Inferior parietal cortex (tissue), 1 donor: Measurements from ENCODE around the gene MSH2.
"Not testable (repeated sequence)": the region's sequence is repeated elsewhere in the genome, so short reads cannot be mapped to it uniquely, and the experiment has no call there.

ENCODE experiments used
- DNase-seq: peaks from one replicate; pipeline ENCODE4 v3.0.0-alpha.2; 2016; ENCODE audit errors: extremely low spot score

Gene MSH2

DNA sequence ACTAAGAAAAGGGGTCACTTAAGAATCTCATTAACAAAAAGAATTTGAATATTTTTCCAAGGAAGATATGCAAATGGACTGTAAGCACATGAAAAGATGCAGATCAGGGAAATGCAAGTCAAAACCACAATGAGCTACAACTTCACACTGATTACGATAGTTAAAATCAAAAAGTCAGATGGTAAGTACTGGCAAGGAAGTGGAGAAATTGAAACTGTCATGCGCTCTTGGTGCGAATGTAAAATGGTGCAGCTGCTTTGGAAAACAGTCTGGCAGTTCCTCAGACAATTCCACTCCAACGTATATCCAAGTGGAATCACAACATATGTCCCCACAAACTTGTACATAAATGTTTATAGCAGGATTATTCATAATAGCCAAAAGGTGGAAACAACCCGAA, 81.4 kb downstream of the MSH2 start:
- no peak for DNase-seq

DNA sequence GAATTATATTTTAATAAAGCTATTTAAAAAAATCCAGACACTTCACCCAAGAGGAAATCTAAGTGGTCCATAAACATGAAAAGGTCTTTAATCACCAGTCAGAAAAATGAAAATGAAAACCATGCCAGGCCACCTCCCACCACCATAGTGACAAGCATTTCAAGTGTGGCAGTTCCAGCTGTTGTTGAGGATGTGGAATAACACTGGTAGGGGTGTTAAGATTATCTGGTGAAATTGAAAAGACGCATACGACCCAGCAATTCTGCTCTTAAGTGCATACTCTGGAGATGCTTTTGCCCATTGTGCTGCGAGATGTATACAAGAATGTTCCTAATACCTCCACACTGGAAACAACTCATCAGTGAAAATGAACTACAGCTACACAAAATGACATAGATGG, 82.2 kb downstream of the MSH2 start:
- DNase-seq: no peak

DNA sequence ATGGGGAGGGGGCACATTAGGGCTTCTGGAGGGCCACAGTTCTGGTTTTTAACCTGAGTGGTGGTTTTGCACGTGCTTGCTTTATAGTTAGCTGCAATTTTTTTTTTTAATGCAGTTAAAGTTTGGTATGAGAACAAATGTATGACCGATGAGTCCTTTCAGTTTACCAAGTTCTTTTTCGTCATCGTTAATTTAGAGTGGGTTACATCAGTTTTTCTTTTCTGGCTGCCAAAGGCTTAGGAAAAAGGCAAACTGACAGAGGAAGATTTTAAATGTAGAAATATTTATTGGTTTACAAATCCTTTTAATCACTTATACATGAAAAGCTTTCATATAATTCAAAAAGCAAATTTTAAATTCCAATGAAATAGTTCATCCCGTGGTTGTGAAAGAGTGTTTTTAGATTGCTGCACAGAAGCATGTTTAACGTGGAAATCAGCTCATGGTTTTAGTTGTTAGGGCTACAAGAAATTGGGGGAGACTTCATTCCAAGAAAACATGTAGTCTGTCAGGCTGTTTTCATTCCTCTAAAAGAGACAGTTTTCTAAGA, 82.9 kb downstream of the MSH2 start:
- DNase-seq: no peak

- DNase-seq: peak; percentile 20
These were observed 84.0 kb downstream of the MSH2 start for GRCh38 chr2:47486841-47487497.

GRCh38 chr2:47487498-47487875, 84.5 kb downstream of the MSH2 start:
- no peak for DNase-seq

- DNase-seq: no peak
These were observed 86.1 kb downstream of the MSH2 start for GRCh38 chr2:47488870-47489584.

DNA sequence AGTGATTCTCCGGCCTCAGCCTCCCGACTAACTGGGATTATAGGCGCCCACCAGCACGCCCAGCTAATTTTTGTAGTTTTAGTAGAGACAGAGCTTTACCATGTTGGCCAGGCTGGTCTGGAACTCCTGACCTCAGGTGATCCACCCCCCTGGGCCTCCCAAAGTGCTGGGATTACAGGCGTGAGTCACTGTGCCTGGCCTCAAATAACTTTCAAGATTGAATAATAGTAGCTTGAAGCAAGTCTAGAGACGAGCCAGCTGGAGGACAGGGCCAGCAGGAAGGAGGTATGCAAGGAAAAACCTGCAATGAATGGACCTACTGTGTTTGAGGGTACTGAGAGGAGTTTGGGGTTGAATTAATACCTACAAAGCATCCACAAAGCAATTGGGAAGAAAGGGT, 87.5 kb downstream of the MSH2 start:
- no peak for DNase-seq

DNA sequence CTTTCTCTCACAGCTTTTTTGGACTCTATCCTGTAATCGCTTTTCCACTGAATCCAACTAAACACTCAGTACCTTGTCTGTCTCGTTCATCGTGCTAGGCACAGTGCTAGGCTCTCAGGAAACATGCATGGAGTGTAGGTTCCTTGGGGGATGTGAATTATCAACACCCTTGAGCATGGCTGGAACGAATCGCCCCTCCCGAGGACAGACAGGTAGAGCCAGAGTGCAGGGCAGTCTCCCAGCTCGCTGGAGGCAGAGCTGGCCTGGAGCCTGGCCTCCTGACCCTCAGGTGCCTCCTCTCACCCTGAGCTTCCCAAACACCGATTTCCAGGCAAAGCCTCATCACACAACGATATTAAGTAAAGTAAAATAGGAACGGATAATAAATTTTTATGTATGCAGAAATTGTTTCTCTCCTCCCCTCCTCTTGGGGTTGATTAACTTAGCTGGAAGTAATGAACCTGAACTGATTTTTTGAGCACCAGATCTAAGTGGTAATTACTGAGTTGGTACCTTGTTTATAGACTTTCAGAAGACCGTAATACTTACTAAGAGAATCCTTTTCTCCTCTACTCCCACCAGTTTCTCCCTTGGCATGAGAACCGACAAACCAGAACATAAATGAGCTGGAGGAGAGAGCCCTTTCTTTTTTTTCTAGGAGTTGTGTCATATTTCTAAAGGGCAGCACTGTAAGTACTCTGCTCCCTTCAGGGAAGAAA, 90.5 kb downstream of the MSH2 start:
- no peak for DNase-seq

- DNase-seq: no peak
These were observed 91.5 kb downstream of the MSH2 start for GRCh38 chr2:47494267-47495130.

- DNase-seq: no peak
These were observed 95.0 kb downstream of the MSH2 start for GRCh38 chr2:47497843-47498460.

- DNase-seq: no peak
These were observed 96.1 kb downstream of the MSH2 start for GRCh38 chr2:47499093-47499492.

DNA sequence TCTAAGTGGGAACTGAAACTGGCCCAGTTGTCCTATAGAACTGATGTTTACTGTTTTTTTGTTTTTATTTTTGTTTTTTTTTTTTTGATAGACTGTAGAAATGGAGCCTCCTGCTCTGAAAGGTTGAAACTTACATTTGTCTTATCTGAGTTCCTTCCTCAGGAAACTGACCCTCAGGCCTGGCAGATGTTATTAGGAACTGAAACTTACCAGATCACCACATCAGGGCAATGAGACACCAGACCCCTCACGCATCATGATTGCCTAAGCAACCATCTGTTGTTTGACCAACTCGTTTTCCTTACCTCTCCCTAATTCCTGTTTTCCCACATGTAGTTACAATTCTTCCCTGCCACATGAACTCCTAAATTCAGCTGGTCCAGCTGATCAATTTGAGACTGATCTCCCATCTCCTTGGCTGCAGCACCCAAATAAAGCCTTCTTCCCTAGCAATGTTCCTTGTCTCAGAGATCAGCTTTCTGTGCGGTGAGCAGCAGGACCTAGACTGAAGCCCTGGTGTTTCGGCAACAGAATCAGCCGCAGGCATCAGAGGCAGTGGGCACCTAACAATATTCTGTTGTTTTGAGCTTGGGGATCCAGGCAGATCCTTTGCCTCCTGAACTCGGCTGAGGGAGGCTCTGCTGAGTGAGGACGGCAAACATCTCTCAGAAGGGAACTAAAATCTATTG, 96.8 kb downstream of the MSH2 start:
- no peak for DNase-seq

DNA sequence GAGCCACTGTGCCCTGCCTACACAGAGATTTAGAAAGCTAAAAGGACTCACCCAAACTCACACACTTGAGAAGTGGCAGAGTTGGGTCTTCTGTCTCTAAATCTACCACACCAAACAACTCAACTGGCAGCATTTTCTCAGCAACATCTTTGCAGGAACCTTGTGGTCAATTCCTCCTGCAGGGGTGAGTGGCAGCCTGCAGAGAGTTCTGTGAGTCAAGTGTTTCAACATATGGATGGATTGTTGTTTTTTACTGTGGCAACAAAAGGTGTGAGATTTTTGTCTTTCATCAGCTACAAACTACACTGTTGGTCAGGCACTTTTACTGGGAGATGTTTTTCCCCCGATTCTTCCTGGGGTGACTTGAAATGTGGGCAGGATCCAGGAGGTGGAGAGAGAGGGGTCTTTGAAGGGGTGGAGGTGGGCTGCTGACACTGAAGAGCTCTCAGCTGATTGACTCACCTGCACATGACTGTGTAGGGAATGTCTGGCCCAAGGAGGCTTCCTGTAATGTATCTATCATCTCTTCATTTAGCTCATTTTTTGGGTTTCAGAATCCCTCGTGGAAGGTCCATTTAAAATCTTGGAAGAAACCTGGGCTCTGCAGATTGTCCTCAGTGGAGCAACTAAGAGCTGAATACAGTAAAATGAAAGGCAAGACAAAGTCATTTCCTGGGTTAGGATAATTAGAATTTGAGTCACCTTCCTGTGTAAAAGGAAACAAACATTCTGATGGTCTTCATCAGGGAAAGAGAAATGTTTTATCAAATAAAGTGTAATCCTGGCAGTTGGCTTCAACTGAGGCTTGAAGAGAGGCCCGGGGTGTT, 98.6 kb downstream of the MSH2 start:
- DNase-seq: no peak

DNA sequence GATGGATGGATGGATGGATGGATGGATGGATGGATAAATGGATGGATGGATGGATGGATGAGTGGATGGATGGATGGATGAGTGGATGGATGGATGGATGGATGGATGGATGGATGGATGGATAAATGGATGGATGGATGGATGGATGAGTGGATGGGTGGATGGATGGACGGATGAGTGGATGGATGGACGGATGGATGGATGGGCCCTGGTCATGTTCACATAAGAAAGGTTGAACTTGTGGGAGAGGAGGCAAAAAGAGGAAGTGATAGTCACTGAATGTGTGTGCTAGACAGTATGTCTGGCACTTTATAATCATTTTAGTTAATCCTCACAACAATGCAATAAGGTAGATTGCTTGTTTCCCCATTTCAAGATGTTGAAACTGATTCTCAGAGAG, 99.5 kb downstream of the MSH2 start:
- not testable (repeated sequence) for DNase-seq

- DNase-seq: no peak
These were observed 100.6 kb downstream of the MSH2 start for GRCh38 chr2:47503481-47504070.

GRCh38 chr2:47504174-47504810, 101.3 kb downstream of the MSH2 start:
- no peak for DNase-seq

DNA sequence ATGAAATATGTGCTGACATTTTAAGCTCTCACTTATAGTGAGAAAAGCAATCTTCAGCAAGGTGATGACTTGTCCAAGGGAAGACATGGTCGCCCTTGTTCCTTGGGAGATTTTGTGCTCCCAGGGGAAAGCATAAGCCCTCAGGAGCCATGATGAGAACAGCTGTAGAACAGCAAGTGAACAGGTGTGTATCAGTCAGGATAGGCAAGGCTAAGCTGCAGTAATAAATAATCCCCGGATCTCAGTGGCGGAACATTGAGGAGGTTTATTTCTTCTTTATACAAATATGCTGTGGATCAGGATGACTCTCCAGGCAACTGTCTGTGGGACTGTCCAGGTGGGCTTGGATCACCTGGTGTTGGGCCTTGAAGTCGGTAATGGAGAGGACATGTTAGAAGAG, 103.1 kb downstream of the MSH2 start:
- DNase-seq: no peak

DNA sequence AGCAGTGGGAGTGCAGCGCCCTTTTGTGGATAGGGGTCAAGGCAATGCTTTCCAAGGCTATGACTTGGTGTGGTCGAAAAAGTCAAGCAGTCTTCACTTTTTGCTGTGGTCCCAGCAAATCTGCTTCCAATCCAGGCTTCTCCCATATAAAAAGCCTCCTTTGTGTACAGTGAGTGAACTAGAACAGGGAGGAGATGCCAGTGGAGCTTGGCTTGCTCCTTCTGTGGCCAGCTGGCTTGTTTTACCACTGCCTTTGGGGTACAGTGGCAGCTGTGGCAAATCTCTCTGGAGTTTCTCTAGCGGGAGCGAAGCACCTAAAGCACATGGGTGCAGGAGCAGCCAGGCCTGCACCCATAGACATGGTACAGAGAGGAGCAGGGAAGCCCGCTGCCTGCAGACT, 103.5 kb downstream of the MSH2 start:
- no peak for DNase-seq

DNA sequence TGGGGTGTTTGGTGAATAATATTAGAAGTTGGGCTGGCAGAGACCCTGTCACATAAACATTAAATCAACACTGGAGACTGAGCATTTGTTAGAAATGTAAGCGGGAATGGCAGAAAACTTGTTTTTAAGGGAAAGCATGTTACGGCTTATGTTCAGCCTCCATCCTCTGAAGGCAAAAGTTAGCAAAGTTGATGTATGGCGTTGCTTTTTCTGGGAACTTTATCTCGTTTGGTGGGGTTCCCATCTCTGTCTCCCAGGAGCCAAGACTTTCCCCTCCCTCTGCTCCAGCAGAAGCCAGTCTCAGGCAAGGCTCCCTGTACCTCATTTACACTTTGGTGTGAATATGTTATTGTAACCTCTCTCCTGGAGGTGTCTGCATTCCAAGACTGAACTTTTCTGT, 105.1 kb downstream of the MSH2 start:
- no peak for DNase-seq
